Measurements from ENCODE around the gene SIGLEC14.

SIGLEC14 gene

GRCh38 chr19:51640386-51640785 is 6.2 kb downstream of the SIGLEC14 start:
- no peak overlapping the region for H3K4me3 ChIP-seq (ENCODE audit: insufficient read depth in 1 of 2, low read depth in 1 of 2, low read length in 2 of 2)
- H2BK12ac ChIP-seq (ENCODE audit: low read length in 2 of 2): no peak overlapping the region
- H3K4ac ChIP-seq (ENCODE audit: low read depth in 1 of 2, low read length in 2 of 2): no peak overlapping the region
- H3K23ac ChIP-seq (ENCODE audit: low read length in 2 of 2): no peak overlapping the region
- H2BK5ac ChIP-seq (ENCODE audit: low read depth, low read length, poor library complexity, severe bottlenecking): no peak overlapping the region
- H3K4me1 ChIP-seq (ENCODE audit: control insufficient read depth, insufficient read depth, low read depth, low read length): no peaks in the 10 kb centered on the region
- H2AK5ac ChIP-seq (ENCODE audit: low read length, severe bottlenecking): no peak overlapping the region
- no peak overlapping the region for H3K27ac ChIP-seq (ENCODE audit: low read length, poor library complexity, severe bottlenecking)
- H2BK15ac ChIP-seq (ENCODE audit: low read depth, poor library complexity, severe bottlenecking): no peak overlapping the region
- no peak overlapping the region for H4K91ac ChIP-seq (ENCODE audit: low read length)
- peaks cover 5% of the 10 kb centered on the region for H3K9me3 ChIP-seq (ENCODE audit: control insufficient read depth, low read length)
- H2AFZ ChIP-seq (ENCODE audit: low read depth, low read length): no peak overlapping the region
- no peaks in the 10 kb centered on the region for H3K36me3 ChIP-seq (ENCODE audit: control insufficient read depth in 1 of 2, insufficient read depth in 2 of 2, low read depth in 1 of 2, low read length in 2 of 2)
- 89% methylated on average over 3 of the region's 3 CpGs for WGBS
- no peak overlapping the region for H4K8ac ChIP-seq (ENCODE audit: low read length)
- H3K4me2 ChIP-seq (ENCODE audit: low read length, poor library complexity, severe bottlenecking): no peak overlapping the region
- H3K79me1 ChIP-seq (replicated peaks; ENCODE audit: low read length, poor library complexity, severe bottlenecking): no peaks in the 10 kb centered on the region
- no peak overlapping the region for H3K18ac ChIP-seq (ENCODE audit: low read depth in 1 of 2, low read length in 2 of 2)
- H3K27me3 ChIP-seq (ENCODE audit: control insufficient read depth in 1 of 2, insufficient read depth in 1 of 2, low read length in 2 of 2): peaks cover 0 to 34% of the 10 kb centered on the region in 2 experiments
- no peak overlapping the region for H2BK120ac ChIP-seq (ENCODE audit: low read depth, low read length)
- H3K9ac ChIP-seq (ENCODE audit: low read length): no peak overlapping the region
- no peak overlapping the region for H3K14ac ChIP-seq (ENCODE audit: low read length in 2 of 2)
- DNase-seq: no peak

GRCh38 chr19:51639916-51640315 is 6.7 kb downstream of the SIGLEC14 start:
- no peaks in the 10 kb centered on the region for H3K4me1 ChIP-seq (ENCODE audit: control insufficient read depth, insufficient read depth, low read depth, low read length)
- H2AFZ ChIP-seq (ENCODE audit: low read depth, low read length): no peak overlapping the region
- no peak overlapping the region for H3K4me2 ChIP-seq (ENCODE audit: low read length, poor library complexity, severe bottlenecking)
- H3K9me3 ChIP-seq (ENCODE audit: control insufficient read depth, low read length): peaks cover 5% of the 10 kb centered on the region
- H2BK15ac ChIP-seq (ENCODE audit: low read depth, poor library complexity, severe bottlenecking): no peak overlapping the region
- no peak overlapping the region for H2AK5ac ChIP-seq (ENCODE audit: low read length, severe bottlenecking)
- H3K9ac ChIP-seq (ENCODE audit: low read length): no peak overlapping the region
- no peak overlapping the region for H2BK12ac ChIP-seq (ENCODE audit: low read length in 2 of 2)
- H3K36me3 ChIP-seq (ENCODE audit: control insufficient read depth in 1 of 2, insufficient read depth in 2 of 2, low read depth in 1 of 2, low read length in 2 of 2): no peaks in the 10 kb centered on the region
- no peak overlapping the region for H3K23ac ChIP-seq (ENCODE audit: low read length in 2 of 2)
- 82% methylated on average over 2 of the region's 4 CpGs for WGBS
- no peaks in the 10 kb centered on the region for H3K79me1 ChIP-seq (replicated peaks; ENCODE audit: low read length, poor library complexity, severe bottlenecking)
- H4K91ac ChIP-seq (ENCODE audit: low read length): no peak overlapping the region
- no peak overlapping the region for H2BK5ac ChIP-seq (ENCODE audit: low read depth, low read length, poor library complexity, severe bottlenecking)
- H3K27me3 ChIP-seq (ENCODE audit: control insufficient read depth in 1 of 2, insufficient read depth in 1 of 2, low read length in 2 of 2): peaks cover 0 to 29% of the 10 kb centered on the region in 2 experiments
- H4K8ac ChIP-seq (ENCODE audit: low read length): no peak overlapping the region
- H2BK120ac ChIP-seq (ENCODE audit: low read depth, low read length): no peak overlapping the region
- no peak for DNase-seq
- H3K14ac ChIP-seq (ENCODE audit: low read length in 2 of 2): no peak overlapping the region
- no peak overlapping the region for H3K4ac ChIP-seq (ENCODE audit: low read depth in 1 of 2, low read length in 2 of 2)
- no peak overlapping the region for H3K4me3 ChIP-seq (ENCODE audit: insufficient read depth in 1 of 2, low read depth in 1 of 2, low read length in 2 of 2)
- no peak overlapping the region for H3K27ac ChIP-seq (ENCODE audit: low read length, poor library complexity, severe bottlenecking)
- H3K18ac ChIP-seq (ENCODE audit: low read depth in 1 of 2, low read length in 2 of 2): no peak overlapping the region

- no peak overlapping the region for H3K14ac ChIP-seq (ENCODE audit: low read length in 2 of 2)
Measured at GRCh38 chr19:51637362-51637978, 9.2 kb downstream of the SIGLEC14 start.

GRCh38 chr19:51632126-51632525 is 14.5 kb downstream of the SIGLEC14 start:
- Histone ChIP-seq H3K4me1 (ENCODE audit: control insufficient read depth, insufficient read depth, low read depth, low read length) (peaks cover 3% of the 10 kb centered on the region), H3K4me3 (ENCODE audit: insufficient read depth in 1 of 2, low read depth in 1 of 2, low read length in 2 of 2) (no peak overlapping the region), H3K27ac (ENCODE audit: low read length, poor library complexity, severe bottlenecking) (no peak overlapping the region), H3K36me3 (ENCODE audit: control insufficient read depth in 1 of 2, insufficient read depth in 2 of 2, low read depth in 1 of 2, low read length in 2 of 2) (no peaks in the 10 kb centered on the region), H4K91ac (ENCODE audit: low read length) (no peak overlapping the region), H3K23ac (ENCODE audit: low read length in 2 of 2) (no peak overlapping the region), H2BK5ac (ENCODE audit: low read depth, low read length, poor library complexity, severe bottlenecking) (no peak overlapping the region), H3K79me1 (replicated peaks; ENCODE audit: low read length, poor library complexity, severe bottlenecking) (no peaks in the 10 kb centered on the region), H2BK15ac (ENCODE audit: low read depth, poor library complexity, severe bottlenecking) (peak overlapping the region; percentile 23), H4K8ac (ENCODE audit: low read length) (no peak overlapping the region), H3K4me2 (ENCODE audit: low read length, poor library complexity, severe bottlenecking) (no peak overlapping the region), H3K9me3 (ENCODE audit: control insufficient read depth, low read length) (peaks cover 5% of the 10 kb centered on the region), H2AK5ac (ENCODE audit: low read length, severe bottlenecking) (no peak overlapping the region), H2BK12ac (ENCODE audit: low read length in 2 of 2) (no peak overlapping the region), H3K4ac (ENCODE audit: low read depth in 1 of 2, low read length in 2 of 2) (no peak overlapping the region), H2AFZ (ENCODE audit: low read depth, low read length) (no peak overlapping the region), H3K18ac (ENCODE audit: low read depth in 1 of 2, low read length in 2 of 2) (no peak overlapping the region), H2BK120ac (ENCODE audit: low read depth, low read length) (no peak overlapping the region), H3K9ac (ENCODE audit: low read length) (no peak overlapping the region), H3K14ac (ENCODE audit: low read length in 2 of 2) (no peak overlapping the region), H3K27me3 (ENCODE audit: control insufficient read depth in 1 of 2, insufficient read depth in 1 of 2, low read length in 2 of 2) (peaks cover 0 to 17% of the 10 kb centered on the region in 2 experiments)
- WGBS: 73% methylated on average over 4 of the region's 5 CpGs
- DNase-seq: no peak

More at GRCh38 chr19:51637362-51637978, 9.2 kb downstream of the SIGLEC14 start:
- no peak overlapping the region for H2BK12ac ChIP-seq (ENCODE audit: low read length in 2 of 2)
- no peak overlapping the region for H3K9ac ChIP-seq (ENCODE audit: low read length)
- WGBS: 22% methylated on average over 2 of the region's 5 CpGs
- no peak overlapping the region for H3K4me2 ChIP-seq (ENCODE audit: low read length, poor library complexity, severe bottlenecking)
- H2AK5ac ChIP-seq (ENCODE audit: low read length, severe bottlenecking): no peak overlapping the region
- no peaks in the 10 kb centered on the region for H3K36me3 ChIP-seq (ENCODE audit: control insufficient read depth in 1 of 2, insufficient read depth in 2 of 2, low read depth in 1 of 2, low read length in 2 of 2)
- H3K4me3 ChIP-seq (ENCODE audit: insufficient read depth in 1 of 2, low read depth in 1 of 2, low read length in 2 of 2): no peak overlapping the region
- H2BK5ac ChIP-seq (ENCODE audit: low read depth, low read length, poor library complexity, severe bottlenecking): no peak overlapping the region
- peaks cover 5% of the 10 kb centered on the region for H3K9me3 ChIP-seq (ENCODE audit: control insufficient read depth, low read length)
- no peak overlapping the region for H3K4ac ChIP-seq (ENCODE audit: low read depth in 1 of 2, low read length in 2 of 2)
- no peak overlapping the region for H2BK120ac ChIP-seq (ENCODE audit: low read depth, low read length)
- H3K79me1 ChIP-seq (replicated peaks; ENCODE audit: low read length, poor library complexity, severe bottlenecking): no peaks in the 10 kb centered on the region
- no peak overlapping the region for H3K18ac ChIP-seq (ENCODE audit: low read depth in 1 of 2, low read length in 2 of 2)
- H3K23ac ChIP-seq (ENCODE audit: low read length in 2 of 2): no peak overlapping the region
- no peaks in the 10 kb centered on the region for H3K4me1 ChIP-seq (ENCODE audit: control insufficient read depth, insufficient read depth, low read depth, low read length)
- no peak overlapping the region for H4K91ac ChIP-seq (ENCODE audit: low read length)
- peak; percentile 11 for DNase-seq
- no peak overlapping the region for H2BK15ac ChIP-seq (ENCODE audit: low read depth, poor library complexity, severe bottlenecking)
- H2AFZ ChIP-seq (ENCODE audit: low read depth, low read length): no peak overlapping the region
- no peak overlapping the region for H3K27ac ChIP-seq (ENCODE audit: low read length, poor library complexity, severe bottlenecking)
- peaks cover 0 to 21% of the 10 kb centered on the region in 2 experiments for H3K27me3 ChIP-seq (ENCODE audit: control insufficient read depth in 1 of 2, insufficient read depth in 1 of 2, low read length in 2 of 2)
- H4K8ac ChIP-seq (ENCODE audit: low read length): no peak overlapping the region
